Coronary artery (tissue), 2 donors: ENCODE data around the gene TPRN.

ENCODE experiments used
- DNase-seq: peaks from one replicate; pipeline ENCODE4 v3.0.0-alpha.2; 2017; ENCODE audit warnings: low spot score
- H3K27ac ChIP-seq, 2 donors: fragments of 200-600 bp; sonication (generic); one replicate each; pipeline ENCODE4 v1.5.1; 2016 to 2019
- H3K4me3 ChIP-seq: fragments of 200-600 bp; sonication (generic); 2 replicates; pipeline ENCODE4 v1.5.1; 2016; ENCODE audit warnings: mild to moderate bottlenecking, moderate library complexity
- CTCF ChIP-seq: fragments of 200-600 bp; sonication (generic); IDR thresholded peaks from one replicate; pipeline ENCODE4 v1.5.1; 2019; ENCODE audit warnings: antibody characterized with exemption

Gene TPRN

GRCh38 chr9:137224830-137225694 lies 24.5 kb upstream of the TPRN start, which contains the start of gene CYSRT1:
Gene CYSRT1 (plus strand): TSS chr9:137225174. CDS start chr9:137225622, 448 bp downstream.
- no peak for DNase-seq
- no peak for TF ChIP-seq CTCF
- Histone ChIP-seq H3K4me3 (peak within 1 kb of the TSS; percentile 87), H3K27ac (peak within 1 kb of the TSS; percentile 71 to 97)

GRCh38 chr9:137223078-137223970 lies 22.8 kb upstream of the TPRN start:
- TF ChIP-seq CTCF: no peak
- H3K4me3 ChIP-seq: peak overlapping the region; percentile 87
- DNase-seq: peak; percentile 99
- peak overlapping the region; percentile 71 to 97 for H3K27ac ChIP-seq

- Histone ChIP-seq H3K4me3 (peak within 1 kb of the TSS; percentile 87), H3K27ac (peak within 1 kb of the TSS; percentile 71 to 97)
- DNase-seq: no peak
- TF ChIP-seq CTCF: no peak
Measured at GRCh38 chr9:137222190-137223077, 21.9 kb upstream of the TPRN start, which contains the start of gene RNF208. Gene RNF208 (minus strand): TSS chr9:137222240. CDS start chr9:137221212, 1,028 bp downstream.

GRCh38 chr9:137221506-137222111 lies 21.1 kb upstream of the TPRN start:
- TF ChIP-seq CTCF: no peak
- Histone ChIP-seq H3K4me3 (peak overlapping the region; percentile 87), H3K27ac (peak overlapping the region in 1 of 2 donors; percentile 97)
- DNase-seq: no peak

GRCh38 chr9:137221095-137221505 lies 20.6 kb upstream of the TPRN start:
- H3K27ac ChIP-seq: no peak overlapping the region
- TF ChIP-seq CTCF: no peak
- peak overlapping the region; percentile 87 for H3K4me3 ChIP-seq
- no peak for DNase-seq
